ENCODE data around the gene DTX3L. TPM values are rescaled to one million over a fixed set of nuclear protein-coding genes. Genes with fewer than 3 reads are reported as not detected.
A peak's percentile ranks its signal among the peaks of the same experiment; 100 is the strongest.

Gene DTX3L
- total RNA-seq, 4 donors from 2014 or later, result 21.6 to 33.5 (median 21.8) TPM

DNA sequence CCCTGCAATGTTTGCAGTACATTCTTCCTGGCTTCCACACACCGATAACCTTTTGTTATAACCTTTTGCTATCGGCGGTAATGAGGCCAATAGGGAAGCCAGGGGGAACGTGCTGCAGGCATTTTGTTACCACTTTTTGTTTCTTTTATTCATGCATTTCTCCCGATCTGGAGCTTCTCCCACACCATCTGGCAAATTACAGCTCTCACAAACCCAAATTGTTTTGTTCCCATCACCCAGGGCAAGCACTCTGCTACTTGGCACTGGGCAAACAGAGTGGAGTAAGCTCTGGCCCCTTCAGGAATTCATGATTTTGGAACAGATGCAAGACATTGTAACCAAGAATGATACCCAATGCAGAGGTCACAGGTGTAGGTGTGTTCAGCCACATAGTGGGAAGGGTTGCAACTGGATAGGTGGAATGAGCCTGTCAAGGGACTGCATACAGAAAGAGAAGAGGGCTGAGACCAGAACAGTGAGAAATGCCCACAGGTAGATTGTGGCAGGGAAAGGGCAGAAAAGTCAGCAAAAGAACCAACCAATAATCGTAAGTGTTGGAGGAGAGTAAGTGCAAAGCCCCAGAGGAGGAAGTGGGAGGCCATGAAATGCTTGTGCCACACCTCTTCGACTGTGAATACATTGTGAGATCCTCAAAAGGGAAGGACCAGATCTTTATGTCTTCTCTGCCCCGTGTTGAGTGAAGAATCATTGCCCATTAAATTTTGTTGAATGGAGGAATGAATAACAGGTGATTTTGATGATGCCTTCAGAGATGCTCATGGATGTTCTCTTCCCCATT, 59.1 kb downstream of the DTX3L start:
- H3K4me1 ChIP-seq, result no peaks in the 10 kb centered on the region
- TF ChIP-seq POLR2AphosphoS5 (IDR thresholded peaks at IDR 0.05), result no peak
- TF ChIP-seq, protein P1, sequence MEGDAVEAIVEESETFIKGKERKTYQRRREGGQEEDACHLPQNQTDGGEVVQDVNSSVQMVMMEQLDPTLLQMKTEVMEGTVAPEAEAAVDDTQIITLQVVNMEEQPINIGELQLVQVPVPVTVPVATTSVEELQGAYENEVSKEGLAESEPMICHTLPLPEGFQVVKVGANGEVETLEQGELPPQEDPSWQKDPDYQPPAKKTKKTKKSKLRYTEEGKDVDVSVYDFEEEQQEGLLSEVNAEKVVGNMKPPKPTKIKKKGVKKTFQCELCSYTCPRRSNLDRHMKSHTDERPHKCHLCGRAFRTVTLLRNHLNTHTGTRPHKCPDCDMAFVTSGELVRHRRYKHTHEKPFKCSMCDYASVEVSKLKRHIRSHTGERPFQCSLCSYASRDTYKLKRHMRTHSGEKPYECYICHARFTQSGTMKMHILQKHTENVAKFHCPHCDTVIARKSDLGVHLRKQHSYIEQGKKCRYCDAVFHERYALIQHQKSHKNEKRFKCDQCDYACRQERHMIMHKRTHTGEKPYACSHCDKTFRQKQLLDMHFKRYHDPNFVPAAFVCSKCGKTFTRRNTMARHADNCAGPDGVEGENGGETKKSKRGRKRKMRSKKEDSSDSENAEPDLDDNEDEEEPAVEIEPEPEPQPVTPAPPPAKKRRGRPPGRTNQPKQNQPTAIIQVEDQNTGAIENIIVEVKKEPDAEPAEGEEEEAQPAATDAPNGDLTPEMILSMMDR (IDR thresholded peaks at IDR 0.05), result no peak
- no peak for TF ChIP-seq EP300 (IDR thresholded peaks at IDR 0.05)
- H3K9me3 ChIP-seq, result no peaks in the 10 kb centered on the region
- no peak overlapping the region for H3K27ac ChIP-seq (replicated peaks in 1 of 4)
- H3K27me3 ChIP-seq, result no peaks in the 10 kb centered on the region
- peak; percentile 47 for DNase-seq (ENCODE audit: extremely low spot score)
- H3K36me3 ChIP-seq, result no peaks in the 10 kb centered on the region
- intact Hi-C loops (cut with DNase I), result no loop called here
- H3K4me3 ChIP-seq, result no peak overlapping the region
- WGBS, result 78% methylated on average over 8 of the region's 8 CpGs

Other genes starting within 250 kb of the DTX3L start
- 1 to 10 TPM; 1.3 to 3.5 (median 2.4) TPM for gene CSTA, start 239.1 kb upstream of the DTX3L start, total RNA-seq
- gene MIX23, start 181.1 kb upstream of the DTX3L start, total RNA-seq, result 10 to 100 TPM in 3 of 4 donors, 1 to 10 TPM in 1; 6.4 to 21.6 (median 12.7) TPM
- 10 to 100 TPM; 28.2 to 42.7 (median 32.6) TPM for gene FAM162A, start 180.2 kb upstream of the DTX3L start, total RNA-seq
- gene WDR5B, start 148.3 kb upstream of the DTX3L start, total RNA-seq, result 1 to 10 TPM; 2.5 to 3.3 (median 3.0) TPM
- gene KPNA1, start 49.4 kb upstream of the DTX3L start, total RNA-seq, result 10 to 100 TPM; 28.2 to 47.4 (median 45.3) TPM
- gene PARP9, start within 50 bp of the DTX3L start, total RNA-seq, result 10 to 100 TPM; 16.7 to 24.0 (median 21.3) TPM
- 1 to 10 TPM in 1 of 4 donors, under 1 TPM in 3; 0.39 to 2.3 (median 0.65) TPM for gene PARP15, start 13.3 kb downstream of the DTX3L start, total RNA-seq
- 10 to 100 TPM; 21.4 to 34.1 (median 22.5) TPM for gene PARP14, start 116.5 kb downstream of the DTX3L start, total RNA-seq
- 10 to 100 TPM in 1 of 4 donors, 1 to 10 TPM in 3; 5.5 to 14.5 (median 8.2) TPM for gene HSPBAP1, start 229.5 kb downstream of the DTX3L start, total RNA-seq
- gene SLC49A4, start 230.7 kb downstream of the DTX3L start, total RNA-seq, result 10 to 100 TPM; 21.2 to 25.7 (median 24.1) TPM

Data from esophagus muscularis mucosa (tissue), 4 donors.